ENCODE measurements around the gene ZNF511. TPM values are rescaled to one million over a fixed set of nuclear protein-coding genes. Genes with fewer than 3 reads are reported as not detected.

ZNF511 gene
- total RNA-seq, 2 experiments from 2014 or later = 68.8 to 95.0 TPM

- H3K27ac ChIP-seq (ENCODE audit: low read depth, low read length, poor library complexity, severe bottlenecking) = no peak overlapping the region
- H3K36me3 ChIP-seq (ENCODE audit: insufficient read depth, low read length) = peaks cover 38% of the 10 kb centered on the region
- no TSS peak for BruUV-seq (replicated peaks)
- no peak overlapping the region for H3K4me3 ChIP-seq (ENCODE audit: low read depth, low read length, poor library complexity, severe bottlenecking)
- CTCF ChIA-PET (ENCODE audit: unreplicated experiment) = no interaction called here
- TF ChIP-seq EZH2phosphoT487 (IDR thresholded peaks at IDR 0.05; ENCODE audit: borderline replicate concordance, low read depth, low read length) (no peak), CTCF (conservative IDR thresholded peaks at IDR 0.05; ENCODE audit: low read length) (no peak)
- no peaks in the 10 kb centered on the region for H3K9me3 ChIP-seq (ENCODE audit: low read length)
- H3K79me2 ChIP-seq (ENCODE audit: insufficient read depth, low read depth, low read length) = peaks cover 28% of the 10 kb centered on the region
- H3K4me1 ChIP-seq (ENCODE audit: insufficient read depth, low read length, poor library complexity, severe bottlenecking) = peaks cover 28% of the 10 kb centered on the region
- POLR2A ChIA-PET = interaction anchor here (1.0 kb wide), 1 partner anchor 14 kb away, joined by 9 read pairs; no protein-coding TSS in a partner anchor
- H3K4me2 ChIP-seq (ENCODE audit: low read length) = peak overlapping the region; percentile 38; the same call in 1 of the 2 replicates
- no peak for DNase-seq (ENCODE audit: low spot score)
- intact Hi-C loops (cut with micrococcal nuclease; ENCODE audit: unreplicated experiment) = loop anchor here (2.0 to 5.0 kb wide), 3 partner anchors 15 to 82 kb away; partner anchors contain the start of gene MTG1
- H3K9me2 ChIP-seq (ENCODE audit: insufficient read depth, low read length) = no peaks in the 10 kb centered on the region
- H2AFZ ChIP-seq (ENCODE audit: low read length) = no peak overlapping the region
- no peaks in the 10 kb centered on the region for H4K20me1 ChIP-seq (ENCODE audit: insufficient read depth, low read length)
These were observed 1.1 kb downstream of the ZNF511 start for GRCh38 chr10:133309720-133310398.

GRCh38 chr10:133310399-133310755, 1.7 kb downstream of the ZNF511 start:
- CTCF ChIA-PET (ENCODE audit: unreplicated experiment) = no interaction called here
- Histone ChIP-seq H3K79me2 (ENCODE audit: insufficient read depth, low read depth, low read length) (peaks cover 28% of the 10 kb centered on the region), H3K9me3 (ENCODE audit: low read length) (no peaks in the 10 kb centered on the region), H3K4me1 (ENCODE audit: insufficient read depth, low read length, poor library complexity, severe bottlenecking) (peaks cover 33% of the 10 kb centered on the region), H3K36me3 (ENCODE audit: insufficient read depth, low read length) (peaks cover 38% of the 10 kb centered on the region), H4K20me1 (ENCODE audit: insufficient read depth, low read length) (no peaks in the 10 kb centered on the region), H3K27ac (ENCODE audit: low read depth, low read length, poor library complexity, severe bottlenecking) (no peak overlapping the region), H3K4me3 (ENCODE audit: low read depth, low read length, poor library complexity, severe bottlenecking) (no peak overlapping the region), H2AFZ (ENCODE audit: low read length) (no peak overlapping the region), H3K4me2 (ENCODE audit: low read length) (no peak overlapping the region), H3K9me2 (ENCODE audit: insufficient read depth, low read length) (no peaks in the 10 kb centered on the region)
- intact Hi-C loops (cut with micrococcal nuclease; ENCODE audit: unreplicated experiment) = no loop called here
- POLR2A ChIA-PET = no interaction called here
- TF ChIP-seq CTCF (conservative IDR thresholded peaks at IDR 0.05; ENCODE audit: low read length) (no peak), EZH2phosphoT487 (IDR thresholded peaks at IDR 0.05; ENCODE audit: borderline replicate concordance, low read depth, low read length) (no peak)
- no TSS peak for BruUV-seq (replicated peaks)
- no peak for DNase-seq (ENCODE audit: low spot score)

- ChIA-PET CTCF (ENCODE audit: unreplicated experiment) (no interaction called here), POLR2A (no interaction called here)
- intact Hi-C loops (cut with micrococcal nuclease; ENCODE audit: unreplicated experiment) = no loop called here
- no peak for DNase-seq (ENCODE audit: low spot score)
- H3K9me2 ChIP-seq (ENCODE audit: insufficient read depth, low read length) = no peaks in the 10 kb centered on the region
- no TSS peak for BruUV-seq (replicated peaks)
- no peak for TF ChIP-seq CTCF (conservative IDR thresholded peaks at IDR 0.05; ENCODE audit: low read length)
- TF ChIP-seq EZH2phosphoT487 (IDR thresholded peaks at IDR 0.05; ENCODE audit: borderline replicate concordance, low read depth, low read length) = no peak
- H3K36me3 ChIP-seq (ENCODE audit: insufficient read depth, low read length) = peaks cover 38% of the 10 kb centered on the region
- H3K4me2 ChIP-seq (ENCODE audit: low read length) = no peak overlapping the region
- no peak overlapping the region for H3K4me3 ChIP-seq (ENCODE audit: low read depth, low read length, poor library complexity, severe bottlenecking)
- H4K20me1 ChIP-seq (ENCODE audit: insufficient read depth, low read length) = no peaks in the 10 kb centered on the region
- peaks cover 24% of the 10 kb centered on the region for H3K79me2 ChIP-seq (ENCODE audit: insufficient read depth, low read depth, low read length)
- no peak overlapping the region for H3K27ac ChIP-seq (ENCODE audit: low read depth, low read length, poor library complexity, severe bottlenecking)
- H3K9me3 ChIP-seq (ENCODE audit: low read length) = no peaks in the 10 kb centered on the region
- peaks cover 33% of the 10 kb centered on the region for H3K4me1 ChIP-seq (ENCODE audit: insufficient read depth, low read length, poor library complexity, severe bottlenecking)
- no peak overlapping the region for H2AFZ ChIP-seq (ENCODE audit: low read length)
These were observed 2.1 kb downstream of the ZNF511 start for GRCh38 chr10:133310789-133311188.

Data from OCI-LY7 (cell line).